NCI-H1417 (cell line): ENCODE data around the gene RMND5A.
"Not testable (repeated sequence)": the region's sequence is repeated elsewhere in the genome, so short reads cannot be mapped to it uniquely, and the experiment has no call there.

ENCODE experiments used
- DNase-seq, 3 experiments: peaks; one replicate each; lab custom pipeline; 2025; lab: John Stamatoyannopoulos, UW

RMND5A gene

DNA sequence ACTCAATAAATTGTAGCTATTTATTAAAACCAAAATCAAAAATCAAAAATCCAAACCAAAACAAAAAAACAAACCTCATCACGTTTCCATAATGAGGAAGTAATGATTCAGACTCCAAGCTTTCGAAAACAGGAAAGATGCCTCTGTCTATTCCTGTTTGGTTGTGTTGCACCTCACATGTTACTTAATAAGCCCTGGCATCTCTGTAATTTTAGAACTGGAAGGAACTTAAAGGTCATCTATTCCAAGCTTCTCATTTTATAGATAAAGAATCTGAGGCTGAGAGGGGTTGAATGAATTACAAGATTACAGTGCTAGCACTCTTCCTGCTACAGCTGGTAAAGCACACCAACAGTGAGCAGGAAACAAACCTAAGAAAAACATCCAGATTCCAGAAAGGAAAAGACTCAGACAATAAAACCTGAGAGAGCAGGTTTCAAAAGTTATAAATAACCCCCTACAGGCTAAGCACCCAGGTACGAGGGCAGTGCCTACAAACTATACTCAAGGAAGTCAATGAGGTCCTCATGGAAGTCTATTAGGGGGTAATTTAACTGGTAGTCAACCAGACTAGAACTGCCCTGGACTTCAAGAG lies 5.4 kb upstream of the RMND5A start:
- not testable (repeated sequence) for DNase-seq

DNA sequence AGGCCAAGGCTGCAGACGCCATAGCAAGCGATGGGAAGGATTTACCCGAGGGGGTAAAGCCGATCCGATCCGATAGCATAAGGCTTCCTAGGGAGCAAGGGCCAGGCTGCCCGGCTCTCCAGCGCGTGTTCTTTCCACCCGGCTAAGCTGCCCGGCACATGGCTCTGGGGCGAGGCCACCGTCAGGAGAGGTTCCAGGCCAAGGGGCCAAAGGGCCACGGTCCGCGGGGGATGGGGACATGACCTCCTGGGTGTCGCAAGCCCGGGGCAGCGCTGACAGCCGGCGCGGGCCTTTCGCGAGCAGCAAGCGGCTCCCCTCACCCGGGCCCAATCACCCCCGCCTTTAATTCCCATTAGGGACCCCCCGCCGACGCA lies 841 bp upstream of the RMND5A start:
- DNase-seq, result not testable (repeated sequence)

DNA sequence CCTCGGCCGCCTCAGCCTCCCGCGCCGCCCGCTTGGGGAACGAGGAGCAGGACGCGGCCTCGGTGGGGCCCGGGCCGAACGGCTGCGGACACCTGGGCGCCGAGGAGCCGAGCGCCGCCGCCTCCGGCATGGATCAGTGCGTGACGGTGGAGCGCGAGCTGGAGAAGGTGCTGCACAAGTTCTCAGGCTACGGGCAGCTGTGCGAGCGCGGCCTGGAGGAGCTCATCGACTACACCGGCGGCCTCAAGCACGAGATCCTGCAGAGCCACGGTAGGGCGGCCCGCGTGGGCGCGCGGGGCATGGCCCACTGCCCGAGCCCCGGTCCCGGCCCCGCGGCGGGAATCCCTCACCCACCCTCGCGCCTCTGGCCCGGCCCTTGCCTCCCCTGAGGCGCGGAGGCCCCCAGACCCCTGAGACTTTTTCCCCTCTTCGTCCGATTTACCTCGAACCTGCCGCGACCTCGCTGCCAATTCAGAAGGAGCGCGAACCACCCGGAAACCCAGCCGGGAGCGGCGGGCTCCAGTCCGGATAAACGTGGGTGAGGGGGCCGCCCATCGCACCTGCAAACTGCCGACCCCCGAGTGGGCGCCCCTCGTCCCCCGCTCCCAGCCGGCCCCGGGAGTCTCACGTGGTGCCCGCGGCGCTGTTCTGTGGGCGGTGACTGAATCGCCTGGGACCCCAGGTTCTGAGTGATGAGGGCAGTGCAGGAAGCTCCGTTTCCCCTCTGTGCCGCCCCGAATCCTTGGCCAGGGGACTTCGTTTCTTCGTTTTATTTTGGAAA lies 639 bp downstream of the RMND5A start:
- peak; percentile 3 to 55 (median 48) for DNase-seq

DNA sequence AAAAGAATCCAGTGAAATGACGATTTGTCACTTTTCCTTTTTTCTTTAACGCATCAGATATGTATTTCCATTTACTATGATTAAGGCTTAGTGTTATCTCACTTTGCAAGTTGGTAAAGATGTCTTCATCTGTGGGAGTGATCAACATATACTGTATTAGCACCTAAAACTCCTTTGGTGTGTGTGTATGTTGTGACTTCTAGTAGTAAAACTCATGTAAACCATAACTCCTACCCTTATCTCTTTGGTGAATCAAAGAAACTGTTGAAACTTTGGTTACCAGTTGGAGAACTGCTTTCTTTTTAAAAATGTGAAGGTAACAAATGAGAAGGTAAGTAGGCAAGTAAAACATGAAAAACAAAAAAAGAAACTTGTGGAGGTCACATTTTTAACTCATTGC lies 5.6 kb downstream of the RMND5A start:
- DNase-seq, result not testable (repeated sequence)

GRCh38 chr2:86732040-86732525 lies 12.0 kb downstream of the RMND5A start:
- DNase-seq, result not testable (repeated sequence)

GRCh38 chr2:86732837-86733236 lies 12.7 kb downstream of the RMND5A start:
- not testable (repeated sequence) for DNase-seq

GRCh38 chr2:86733528-86733927 lies 13.4 kb downstream of the RMND5A start:
- DNase-seq, result not testable (repeated sequence)

- not testable (repeated sequence) for DNase-seq
Observed at GRCh38 chr2:86734896-86735295, 14.8 kb downstream of the RMND5A start.

GRCh38 chr2:86739485-86739884 lies 19.4 kb downstream of the RMND5A start:
- DNase-seq, result not testable (repeated sequence)

- not testable (repeated sequence) for DNase-seq
Observed at GRCh38 chr2:86739889-86740288, 19.8 kb downstream of the RMND5A start.

- not testable (repeated sequence) for DNase-seq
Observed at GRCh38 chr2:86741889-86742498, 21.9 kb downstream of the RMND5A start.

DNA sequence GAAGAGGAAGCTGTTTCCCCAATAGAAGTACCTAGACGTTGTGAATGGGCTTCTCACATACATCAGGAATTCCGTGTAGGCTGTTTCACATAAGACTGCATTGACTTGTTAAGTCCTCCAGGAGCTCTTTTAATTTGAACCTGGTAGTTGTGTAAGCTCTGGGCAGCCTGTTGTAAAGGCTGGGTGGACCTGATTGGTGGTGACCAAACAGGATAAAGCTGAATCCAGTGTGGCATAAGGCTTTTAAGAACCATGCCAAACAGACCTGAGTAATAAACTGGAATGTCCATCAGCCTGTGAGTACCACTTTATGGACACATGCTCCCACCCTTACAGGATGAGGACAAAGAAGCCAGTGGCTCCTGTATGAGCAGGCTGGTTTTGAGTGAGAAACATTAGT lies 24.1 kb downstream of the RMND5A start:
- DNase-seq, result no peak

GRCh38 chr2:86746939-86747338 lies 26.8 kb downstream of the RMND5A start:
- no peak for DNase-seq

DNA sequence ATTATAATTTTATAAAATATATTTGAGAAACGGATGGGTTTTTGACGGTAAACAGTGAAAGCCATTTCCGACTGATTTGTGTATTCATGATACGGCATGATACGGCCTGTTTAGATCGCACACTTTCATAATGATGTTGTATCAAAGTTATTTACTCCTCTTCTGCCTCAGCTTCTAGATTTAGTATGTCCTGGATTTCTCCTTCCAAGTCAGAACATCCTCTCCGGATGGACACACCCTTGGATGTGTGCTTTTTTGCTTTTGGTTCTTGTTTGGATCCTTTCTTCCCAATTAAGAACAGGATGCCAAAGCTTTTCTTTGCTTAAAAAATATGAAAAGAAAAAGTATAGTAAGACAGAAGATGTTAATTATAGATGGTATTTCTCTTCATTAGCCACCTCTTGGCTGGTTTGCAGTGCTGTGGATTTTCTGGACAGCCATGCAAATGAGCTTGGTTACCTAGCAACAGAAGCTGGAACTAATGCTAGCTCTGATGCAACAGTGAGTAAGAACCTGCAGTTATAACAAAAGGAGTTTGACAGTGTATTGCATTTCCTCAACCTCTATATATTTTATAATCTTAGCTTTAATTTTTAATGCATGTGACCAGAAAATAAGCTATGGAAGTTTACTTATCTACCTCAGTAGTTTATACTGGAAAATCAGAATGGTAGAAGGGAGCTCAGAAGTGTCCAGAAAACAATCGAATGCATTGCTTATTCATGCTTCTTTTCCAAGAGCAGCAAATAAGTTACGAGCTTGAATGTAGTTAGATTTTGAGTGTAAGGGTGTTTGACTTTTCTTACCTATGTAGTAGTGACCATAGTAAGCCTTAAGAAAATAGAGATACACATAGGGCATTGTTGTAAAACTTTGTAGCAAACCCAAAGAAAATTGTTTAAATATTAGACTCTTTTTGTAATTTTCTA lies 27.9 kb downstream of the RMND5A start:
- no peak for DNase-seq

DNA sequence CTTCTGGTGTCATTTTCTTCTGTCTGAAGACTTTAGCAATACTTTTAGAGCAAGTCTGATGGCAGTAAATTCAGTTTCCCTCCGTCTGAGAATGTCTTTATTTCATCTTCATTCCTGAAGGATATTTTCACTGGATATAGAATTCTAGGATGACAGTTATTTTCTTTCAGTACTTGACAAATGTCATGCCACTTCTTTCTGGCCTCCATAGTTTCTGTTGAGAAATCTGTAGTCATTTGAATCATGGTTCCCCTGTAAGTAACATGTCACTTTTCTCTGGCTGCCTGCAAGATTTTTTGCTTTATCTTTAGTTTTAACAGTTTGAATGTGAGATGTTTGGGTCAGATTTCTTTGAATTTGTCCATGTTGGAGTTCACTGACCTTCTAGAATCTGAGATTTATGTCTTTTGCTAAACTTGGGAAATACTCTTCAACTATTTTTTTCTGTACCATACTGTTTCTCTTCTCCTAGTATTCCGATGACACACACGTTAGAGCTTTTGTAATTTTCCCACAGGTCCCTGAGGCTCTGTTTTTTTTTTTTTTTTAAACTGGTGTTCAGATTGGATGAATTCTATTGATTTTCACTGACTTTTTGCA lies 30.2 kb downstream of the RMND5A start:
- peak in 1 of 3 experiments; percentile 2 for DNase-seq

DNA sequence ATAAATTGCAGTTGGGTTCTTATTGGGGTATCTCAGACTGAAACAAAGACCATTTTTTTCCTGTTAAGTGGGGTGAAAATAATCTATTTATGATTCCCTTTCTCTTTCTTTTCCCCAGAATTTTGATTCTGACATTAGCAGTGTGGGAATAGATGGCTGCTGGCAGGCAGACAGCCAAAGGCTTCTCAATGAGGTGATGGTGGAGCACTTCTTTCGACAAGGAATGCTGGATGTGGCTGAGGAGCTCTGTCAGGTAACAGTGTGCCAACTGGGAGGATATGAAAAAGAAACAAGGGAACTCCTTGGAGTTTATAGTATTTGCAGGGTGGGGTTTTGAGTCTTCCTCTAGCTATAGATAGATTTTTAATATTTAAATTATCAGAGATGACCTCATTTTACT lies 31.7 kb downstream of the RMND5A start:
- no peak for DNase-seq

GRCh38 chr2:86752934-86753333 lies 32.8 kb downstream of the RMND5A start:
- no peak for DNase-seq

DNA sequence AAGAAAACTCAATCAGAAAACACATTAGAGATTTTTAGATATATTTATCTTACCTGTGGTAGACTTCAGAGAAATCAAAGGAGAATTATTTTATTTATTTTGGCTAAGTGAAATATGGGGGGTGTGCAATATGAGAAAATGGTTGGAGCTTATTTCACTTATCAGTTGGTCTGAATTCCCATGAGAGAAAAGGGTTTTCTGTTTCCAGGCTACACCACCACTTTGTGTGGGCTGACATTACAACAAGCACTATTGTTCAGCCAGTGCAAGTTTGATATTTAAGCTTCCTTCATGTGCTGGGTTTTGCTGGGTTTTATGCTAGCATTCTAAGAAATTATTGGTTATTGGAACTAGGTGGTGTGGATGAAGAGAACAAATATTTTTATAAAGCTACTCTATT lies 33.5 kb downstream of the RMND5A start:
- no peak for DNase-seq

- DNase-seq, result no peak
Observed at GRCh38 chr2:86758405-86758804, 38.3 kb downstream of the RMND5A start.

DNA sequence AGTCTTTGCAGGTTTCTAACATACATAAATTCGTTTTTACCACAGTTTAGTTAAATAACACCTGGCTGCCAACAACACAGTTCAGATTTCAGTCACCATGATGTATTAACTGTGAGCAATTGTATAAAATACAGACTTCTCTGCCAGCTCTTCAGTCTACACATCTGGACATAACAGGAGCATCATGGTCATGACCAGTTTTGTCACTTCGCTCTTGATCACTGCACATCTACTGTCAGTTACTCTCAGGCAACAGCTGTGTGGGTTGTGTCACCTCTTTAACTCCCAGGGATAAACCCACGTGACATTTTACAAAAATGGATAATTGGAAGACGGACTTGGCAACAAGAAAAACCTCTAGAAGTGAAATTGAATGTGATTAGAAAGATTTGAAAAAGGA lies 40.3 kb downstream of the RMND5A start:
- DNase-seq, result no peak

DNA sequence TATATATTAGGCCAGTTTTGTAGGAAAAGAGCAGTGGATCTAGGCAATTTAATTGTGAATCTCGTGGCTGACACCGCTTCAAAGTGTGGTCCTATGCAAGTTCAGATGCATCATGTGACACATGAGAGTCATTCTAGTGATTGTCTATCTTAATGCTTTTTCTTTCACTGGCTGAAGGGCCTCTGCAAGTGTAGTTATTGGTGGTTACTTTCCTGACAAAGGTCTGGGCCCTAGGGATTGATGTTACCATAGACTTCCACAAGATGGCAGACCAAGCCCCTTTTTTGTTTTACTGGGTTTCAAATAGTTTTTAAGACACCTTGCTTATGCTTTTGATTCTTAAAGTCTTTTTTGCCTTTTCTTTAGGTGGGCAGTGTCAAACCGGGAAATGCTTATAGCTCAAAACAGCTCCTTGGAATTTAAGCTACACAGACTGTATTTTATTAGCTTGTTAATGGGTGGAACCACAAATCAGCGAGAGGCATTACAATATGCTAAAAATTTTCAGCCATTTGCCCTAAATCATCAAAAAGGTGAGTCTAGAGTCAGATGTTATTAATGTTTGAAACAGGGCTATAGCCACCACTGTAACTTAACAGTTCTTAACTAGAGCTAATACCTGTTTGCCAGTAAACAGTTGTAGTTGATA lies 44.7 kb downstream of the RMND5A start:
- peak in 1 of 3 experiments; percentile 42 for DNase-seq
